GM13977 (cell line): ENCODE results near the gene GNAQ.

Experiments used
- DNase-seq: peaks from one replicate; pipeline ENCODE4 v3.0.0; 2012; ENCODE audit warnings: low spot score
- in situ Hi-C: fragments of 300-500 bp; cut with MboI; formaldehyde crosslinking; loops from one replicate; pipeline ENCODE4 v1.12.0; 2022; ENCODE audit warnings: low sequenced_read_pairs, low pct_unique_long_range_greater_than_20kb, mixed read lengths, inconsistent platforms; ENCODE audit not compliant: unreplicated experiment
- TF ChIP-seq, protein P1 (sequence below): IDR thresholded peaks from 2 replicates; pipeline ENCODE4 v1.5.1; 2012; ENCODE audit warnings: mild to moderate bottlenecking, control low read depth; ENCODE audit not compliant: insufficient read depth; ENCODE audit errors: extremely low read depth, missing control alignments

GNAQ gene

DNA sequence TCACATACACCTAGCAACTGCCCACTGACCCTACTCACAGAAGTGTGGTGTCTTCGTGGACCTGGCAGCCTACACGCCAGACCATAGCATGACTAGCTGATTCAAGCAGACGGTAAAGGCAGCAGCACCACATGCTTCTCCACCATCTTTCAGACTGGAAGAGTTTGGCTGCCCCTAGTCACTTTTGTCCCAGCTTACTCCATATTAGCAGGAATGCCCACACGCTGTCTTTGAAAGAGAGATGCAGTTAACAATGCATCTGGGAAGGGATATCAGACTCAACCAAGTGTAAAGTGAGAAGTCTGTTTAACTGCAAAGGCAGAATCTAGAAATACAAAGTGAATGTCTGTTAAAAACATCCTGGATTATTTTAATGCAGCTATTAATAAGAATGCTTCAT, 206.2 kb downstream of the GNAQ start:
- TF ChIP-seq, protein P1, sequence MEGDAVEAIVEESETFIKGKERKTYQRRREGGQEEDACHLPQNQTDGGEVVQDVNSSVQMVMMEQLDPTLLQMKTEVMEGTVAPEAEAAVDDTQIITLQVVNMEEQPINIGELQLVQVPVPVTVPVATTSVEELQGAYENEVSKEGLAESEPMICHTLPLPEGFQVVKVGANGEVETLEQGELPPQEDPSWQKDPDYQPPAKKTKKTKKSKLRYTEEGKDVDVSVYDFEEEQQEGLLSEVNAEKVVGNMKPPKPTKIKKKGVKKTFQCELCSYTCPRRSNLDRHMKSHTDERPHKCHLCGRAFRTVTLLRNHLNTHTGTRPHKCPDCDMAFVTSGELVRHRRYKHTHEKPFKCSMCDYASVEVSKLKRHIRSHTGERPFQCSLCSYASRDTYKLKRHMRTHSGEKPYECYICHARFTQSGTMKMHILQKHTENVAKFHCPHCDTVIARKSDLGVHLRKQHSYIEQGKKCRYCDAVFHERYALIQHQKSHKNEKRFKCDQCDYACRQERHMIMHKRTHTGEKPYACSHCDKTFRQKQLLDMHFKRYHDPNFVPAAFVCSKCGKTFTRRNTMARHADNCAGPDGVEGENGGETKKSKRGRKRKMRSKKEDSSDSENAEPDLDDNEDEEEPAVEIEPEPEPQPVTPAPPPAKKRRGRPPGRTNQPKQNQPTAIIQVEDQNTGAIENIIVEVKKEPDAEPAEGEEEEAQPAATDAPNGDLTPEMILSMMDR, result no peak
- DNase-seq, result no peak
- in situ Hi-C loops, result no loop called here

DNA sequence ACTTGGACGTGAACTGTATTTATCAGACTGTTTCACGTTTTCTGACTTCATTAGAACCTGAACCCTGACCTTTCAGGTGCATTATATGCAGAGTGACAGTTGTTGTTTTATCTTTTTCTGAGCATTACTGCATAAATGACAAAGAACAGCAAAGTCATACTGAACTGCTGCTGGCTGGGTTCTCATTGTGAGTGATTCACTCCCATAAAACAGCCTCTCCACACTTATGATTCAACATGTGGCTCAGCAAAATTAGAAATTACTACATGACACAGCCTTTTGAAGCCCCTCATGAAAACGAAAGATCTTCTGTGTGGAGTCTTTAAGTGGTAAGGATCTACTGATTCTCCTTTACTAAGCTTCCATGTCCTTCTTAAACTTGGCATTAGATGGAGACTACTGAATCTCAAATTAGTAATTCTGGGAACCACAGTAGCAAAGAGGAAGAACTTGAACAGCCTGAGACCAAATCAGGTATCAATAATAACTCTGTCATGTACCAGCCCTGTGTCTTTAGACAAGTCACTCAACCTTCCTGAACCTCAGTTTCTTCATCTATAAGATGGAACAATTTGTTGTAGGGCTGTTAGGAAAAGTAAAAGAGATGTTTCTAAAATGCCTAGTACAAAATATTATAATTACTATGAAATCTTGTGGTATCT, 211.2 kb downstream of the GNAQ start:
- in situ Hi-C loops, result no loop called here
- TF ChIP-seq, protein P1, result no peak
- no peak for DNase-seq

DNA sequence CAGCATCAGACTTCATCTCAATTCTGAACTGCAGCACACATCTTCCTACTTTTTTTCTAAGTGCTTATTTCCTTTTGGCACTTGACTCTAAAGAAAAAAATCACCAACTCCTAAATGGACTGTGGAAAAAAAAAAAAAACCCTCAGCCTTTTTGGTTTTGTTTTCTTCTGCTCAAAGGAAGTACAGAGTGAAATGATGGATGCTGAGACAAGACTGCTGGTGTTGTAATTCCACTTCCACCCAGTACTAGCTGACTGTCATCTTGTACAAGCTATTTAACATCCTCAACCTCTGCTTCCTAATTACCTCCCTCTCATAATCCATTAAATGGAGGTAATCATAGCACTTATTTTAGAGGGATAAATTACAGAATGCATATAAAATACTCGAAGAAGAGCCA, 212.0 kb downstream of the GNAQ start:
- in situ Hi-C loops, result no loop called here
- no peak for DNase-seq
- TF ChIP-seq, protein P1, result no peak

DNA sequence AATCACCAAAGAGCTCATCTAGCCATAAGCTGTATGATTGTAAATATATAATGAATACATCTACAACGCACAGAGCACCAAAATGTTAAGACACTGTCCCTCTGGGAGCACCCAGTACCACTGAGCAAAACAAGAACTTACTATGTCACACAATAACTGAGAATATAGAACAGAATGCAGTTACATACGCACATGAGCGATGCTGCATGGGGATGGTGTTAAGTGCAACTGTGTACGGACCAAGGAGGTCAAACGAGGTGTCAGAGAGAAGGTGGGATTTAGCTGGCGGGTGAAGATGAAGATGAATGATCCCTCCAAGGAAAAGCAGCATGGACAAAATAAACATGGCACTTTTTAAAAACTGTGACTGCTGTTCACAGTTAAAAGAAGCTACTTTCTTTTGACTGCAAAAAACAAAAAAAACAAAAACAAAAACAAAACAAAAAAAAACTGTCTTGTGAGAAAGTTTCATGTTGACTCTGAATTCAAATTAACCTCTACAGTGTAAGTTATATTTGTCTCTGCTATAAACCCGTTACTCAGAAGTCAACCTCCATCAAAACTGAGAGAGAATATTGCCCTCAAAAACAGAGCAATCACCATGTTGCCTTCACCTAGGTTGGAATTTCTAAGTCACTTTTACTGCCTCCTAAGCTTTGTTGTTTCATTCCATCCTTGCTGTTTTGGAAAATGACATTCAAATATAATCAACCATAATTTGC, 213.9 kb downstream of the GNAQ start:
- in situ Hi-C loops, result no loop called here
- TF ChIP-seq, protein P1, result no peak
- no peak for DNase-seq

DNA sequence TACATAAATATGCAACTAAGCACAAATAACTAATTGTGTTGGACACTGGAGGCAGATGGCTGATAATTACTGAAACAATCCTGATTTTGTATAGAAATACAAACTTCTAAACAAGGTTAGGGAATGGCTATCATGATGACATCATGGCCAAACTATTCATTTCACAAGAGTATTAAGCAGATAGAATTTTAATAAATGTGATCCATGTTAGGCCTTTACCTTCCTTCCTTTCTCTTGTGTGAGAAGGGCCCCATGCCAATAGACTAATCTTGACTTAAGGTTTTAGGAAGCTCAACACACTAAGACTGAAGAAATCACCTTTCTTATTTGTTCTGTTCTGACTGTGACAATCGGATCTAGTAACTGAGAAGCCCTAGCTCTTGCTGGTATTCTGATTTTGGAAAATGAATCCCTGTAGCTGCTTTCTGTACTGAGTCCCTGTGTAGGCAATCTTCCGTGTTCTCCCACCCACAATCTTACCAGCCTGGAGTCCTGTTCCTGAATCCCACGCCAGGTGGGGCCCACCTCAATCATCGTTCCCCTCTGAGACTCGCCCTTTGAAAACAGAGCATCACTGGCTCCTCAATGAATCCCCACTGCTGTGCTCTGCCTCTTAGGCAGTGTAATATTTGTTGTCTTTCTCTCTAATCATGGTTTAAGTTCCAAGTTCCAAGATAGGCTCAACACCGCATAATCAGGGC, 214.8 kb downstream of the GNAQ start:
- TF ChIP-seq, protein P1, result no peak
- in situ Hi-C loops, result no loop called here
- no peak for DNase-seq

DNA sequence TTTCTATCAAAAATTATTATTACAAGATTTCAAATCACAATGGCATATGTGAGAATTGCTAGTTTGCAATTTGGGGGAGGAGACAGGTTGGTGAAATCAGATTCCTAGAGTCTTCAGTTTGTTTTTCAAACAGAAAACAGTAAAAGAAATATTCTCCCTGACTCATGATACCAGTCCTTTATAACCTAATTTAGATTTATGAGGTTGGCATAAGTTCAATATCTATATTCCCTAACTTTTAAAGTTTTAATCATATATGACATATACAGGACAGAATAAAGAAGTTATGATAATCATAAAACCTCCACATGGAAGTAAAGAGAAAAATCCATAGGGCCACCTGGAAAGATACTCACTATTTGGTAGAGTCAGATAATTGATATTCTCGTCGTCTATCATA, 216.4 kb downstream of the GNAQ start:
- no peak for DNase-seq
- TF ChIP-seq, protein P1, result no peak
- in situ Hi-C loops, result no loop called here
